Esophagus muscularis mucosa (tissue), 4 donors: ENCODE results near the gene ASB15. TPM values are rescaled to one million over a fixed set of nuclear protein-coding genes. Genes with fewer than 3 reads are reported as not detected.

Experiments used
- DNase-seq: peaks from one replicate; pipeline ENCODE4 v3.0.0-alpha.2; 2017; ENCODE audit errors: extremely low spot score
- H3K27ac ChIP-seq, 4 donors: fragments of 200-600 bp; sonication (generic); replicated peaks in 1 of 4; 1 replicate in 3 of 4; 2 replicates in 1 of 4; pipeline ENCODE4 v1.5.1; 2016 to 2019; ENCODE audit warnings: mild to moderate bottlenecking in 1 of 4
- H3K27me3 ChIP-seq, 4 donors: fragments of 200-600 bp; sonication (generic); one replicate each; pipeline versions ENCODE4 v1.5.1 to v1.6.0; 2016 to 2019
- H3K36me3 ChIP-seq, 4 donors: fragments of 200-600 bp; sonication (generic); one replicate each; pipeline ENCODE4 v1.5.1; 2016 to 2019
- H3K4me1 ChIP-seq, 4 donors: fragments of 200-600 bp; sonication (generic); one replicate each; pipeline ENCODE4 v1.5.1; 2016 to 2019
- H3K4me3 ChIP-seq, 4 donors: fragments of 200-600 bp; sonication (generic); 1 replicate in 2 of 4; 2 replicates in 2 of 4; pipeline ENCODE4 v1.5.1; 2016 to 2019; ENCODE audit warnings: mild to moderate bottlenecking in 4 of 4, moderate library complexity in 1 of 4
- H3K9me3 ChIP-seq, 4 donors: fragments of 200-600 bp; sonication (generic); 1 replicate in 3 of 4; 2 replicates in 1 of 4; pipeline ENCODE4 v1.5.1; 2016 to 2019
- CTCF ChIP-seq, 3 experiments: fragments of 200-600 bp in 2 of 3; fragments of 450-650 bp in 1 of 3; sonication (generic) in 2 of 3; IDR thresholded peaks; one replicate each; pipeline ENCODE4 v1.5.1; 2017 to 2019; ENCODE audit warnings: antibody characterized with exemption in 3 of 3, mild to moderate bottlenecking in 2 of 3, moderate library complexity in 1 of 3
- EP300 ChIP-seq: sonication (generic); formaldehyde crosslinking; IDR thresholded peaks from one replicate; pipeline ENCODE4 v1.6.1; 2017; ENCODE audit warnings: antibody characterized with exemption
- POLR2A ChIP-seq: fragments of 450-650 bp; IDR thresholded peaks from one replicate; pipeline ENCODE4 v1.6.1; 2017; ENCODE audit warnings: antibody characterized with exemption, moderate library complexity, mild to moderate bottlenecking, low read depth
- POLR2AphosphoS5 ChIP-seq, 2 donors: sonication (generic); formaldehyde crosslinking; IDR thresholded peaks; one replicate each; pipeline ENCODE4 v1.6.1; 2017; ENCODE audit warnings: antibody characterized with exemption in 2 of 2
- WGBS: methylation state at CpG from one replicate; pipeline ENCODE4 v1.1.5; 2018; 5-methylcytosine and 5-hydroxymethylcytosine counted together
- intact Hi-C: fragments of 100-400 bp; cut with DNase I; formaldehyde crosslinking; loops from one replicate; pipeline ENCODE4 v1.15.1; 2023
- total RNA-seq, 4 donors: library from RNA; depleted of rRNA; stranded (reverse); fragments of >200 nt; gene quantifications; one replicate each; pipeline versions ENCODE4 v1.1.0 to v1.2.1, GENCODE V29; 2016

The ASB15 gene
- total RNA-seq, 4 donors from 2014 or later: not detected

GRCh38 chr7:123635551-123636359, 34.1 kb downstream of the ASB15 start:
- WGBS: 55% methylated on average over 4 of the region's 4 CpGs
- Histone ChIP-seq H3K27ac (no peak overlapping the region), H3K4me1 (peaks cover 0 to 7% (median 0%) of the 10 kb centered on the region in 4 donors), H3K36me3 (no peaks in the 10 kb centered on the region), H3K4me3 (no peak overlapping the region), H3K27me3 (peaks cover 0 to 4% (median 0%) of the 10 kb centered on the region in 4 donors), H3K9me3 (no peaks in the 10 kb centered on the region)
- TF ChIP-seq CTCF (IDR thresholded peaks at IDR 0.05) (peak; percentile 26 to 41 (median 34)), EP300 (no peak)
- intact Hi-C loops: loop anchor here (10.0 kb wide), 1 partner anchor 229 kb away; no protein-coding TSS in a partner anchor
- DNase-seq: no peak

- Histone ChIP-seq H3K4me1 (peaks cover 0 to 7% (median 0%) of the 10 kb centered on the region in 4 donors), H3K9me3 (no peaks in the 10 kb centered on the region), H3K27ac (no peak overlapping the region), H3K36me3 (no peaks in the 10 kb centered on the region), H3K27me3 (no peaks in the 10 kb centered on the region), H3K4me3 (no peak overlapping the region)
- DNase-seq: no peak
- no peak for TF ChIP-seq POLR2AphosphoS5 (IDR thresholded peaks at IDR 0.05)
- intact Hi-C loops: loop anchor here (10.0 kb wide), 1 partner anchor 228 kb away; no protein-coding TSS in a partner anchor
- 74% methylated on average over 3 of the region's 3 CpGs for WGBS
Observed at GRCh38 chr7:123637203-123637602, 35.6 kb downstream of the ASB15 start.

DNA sequence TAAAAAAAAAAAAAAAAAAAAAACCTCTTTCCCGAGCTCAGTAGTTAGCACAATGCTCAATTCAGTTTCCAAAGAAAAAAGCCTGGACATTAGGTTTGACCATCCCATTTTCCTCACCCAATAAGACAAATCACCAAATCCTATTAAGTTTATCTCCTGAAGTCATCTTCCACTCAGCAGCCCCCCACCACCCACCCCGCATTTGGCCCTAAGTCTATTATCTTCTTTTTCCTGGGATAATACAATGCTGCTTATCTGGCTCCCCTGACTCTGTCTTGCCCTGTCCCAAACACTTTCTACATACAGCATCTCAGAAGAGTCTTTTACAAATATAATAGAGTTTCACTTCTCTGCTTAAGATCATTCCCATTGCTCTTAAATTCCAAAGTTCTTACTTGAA, 36.3 kb downstream of the ASB15 start:
- TF ChIP-seq POLR2A: no peak
- no peak for TF ChIP-seq POLR2AphosphoS5 (IDR thresholded peaks at IDR 0.05)
- no peak for TF ChIP-seq CTCF (IDR thresholded peaks at IDR 0.05)
- DNase-seq: no peak
- H3K36me3 ChIP-seq: no peaks in the 10 kb centered on the region
- intact Hi-C loops: loop anchor here (10.0 kb wide), 1 partner anchor 227 kb away; no protein-coding TSS in a partner anchor
- no peaks in the 10 kb centered on the region for H3K27me3 ChIP-seq
- no peak overlapping the region for H3K27ac ChIP-seq
- 89% methylated on average over 2 of the region's 2 CpGs for WGBS
- H3K4me1 ChIP-seq: peaks cover 0 to 13% (median 0%) of the 10 kb centered on the region in 4 donors
- no peak overlapping the region for H3K4me3 ChIP-seq
- H3K9me3 ChIP-seq: no peaks in the 10 kb centered on the region

DNA sequence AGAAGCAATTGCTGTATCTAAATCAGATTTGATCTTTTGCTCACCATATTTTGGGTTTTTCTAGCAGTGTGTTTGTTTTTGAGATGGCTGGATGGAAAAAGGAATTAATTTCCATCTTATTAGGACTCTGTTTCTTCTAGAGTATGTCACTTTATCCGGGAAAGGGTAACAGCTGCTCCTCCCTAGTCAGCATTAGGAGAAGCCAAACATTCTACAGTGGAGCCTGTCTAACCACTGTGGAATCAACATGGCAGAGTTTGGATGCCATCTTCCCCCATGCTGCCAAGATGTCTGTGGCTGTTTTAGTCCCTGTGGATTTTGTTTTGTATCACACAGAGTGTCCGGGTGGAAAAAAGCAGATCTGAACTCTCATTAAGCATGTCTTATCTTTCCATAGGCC, 38.0 kb downstream of the ASB15 start:
- Histone ChIP-seq H3K9me3 (no peaks in the 10 kb centered on the region), H3K4me3 (no peak overlapping the region), H3K36me3 (no peaks in the 10 kb centered on the region), H3K4me1 (peaks cover 7 to 14% (median 12%) of the 10 kb centered on the region in 4 donors), H3K27me3 (no peaks in the 10 kb centered on the region), H3K27ac (no peak overlapping the region)
- WGBS: 89% methylated on average over 2 of the region's 2 CpGs
- DNase-seq: no peak
- intact Hi-C loops: loop anchor here (10.0 kb wide), 1 partner anchor 225 kb away; no protein-coding TSS in a partner anchor
- no peak for TF ChIP-seq POLR2AphosphoS5 (IDR thresholded peaks at IDR 0.05)
- TF ChIP-seq CTCF (IDR thresholded peaks at IDR 0.05): no peak
- no peak for TF ChIP-seq EP300
- TF ChIP-seq POLR2A: no peak

DNA sequence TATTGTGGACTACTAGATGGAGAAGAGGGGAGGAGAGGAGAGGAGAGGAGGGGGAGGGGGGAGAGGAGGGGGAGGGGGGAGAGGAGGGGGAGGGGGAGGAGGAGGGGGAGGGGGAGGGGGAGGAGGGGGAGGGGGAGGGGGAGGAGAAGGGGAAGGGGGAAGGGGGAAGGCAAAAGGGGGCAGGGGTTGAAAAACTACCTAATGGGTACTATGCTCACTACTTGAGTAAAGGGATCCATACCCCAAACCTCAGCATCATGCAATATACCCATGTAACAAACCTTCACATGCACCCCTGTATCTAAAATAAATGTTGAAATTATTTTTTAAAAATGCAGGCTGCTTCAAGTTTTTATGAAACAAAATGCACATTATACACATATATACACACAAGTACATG, 39.0 kb downstream of the ASB15 start:
- H3K36me3 ChIP-seq: no peaks in the 10 kb centered on the region
- intact Hi-C loops: no loop called here
- no peaks in the 10 kb centered on the region for H3K27me3 ChIP-seq
- no peak for DNase-seq
- H3K4me1 ChIP-seq: peaks cover 7 to 14% (median 13%) of the 10 kb centered on the region in 4 donors
- no peak overlapping the region for H3K27ac ChIP-seq
- no peak overlapping the region for H3K4me3 ChIP-seq
- H3K9me3 ChIP-seq: no peaks in the 10 kb centered on the region
- TF ChIP-seq EP300 (no peak), CTCF (IDR thresholded peaks at IDR 0.05) (no peak), POLR2A (no peak), POLR2AphosphoS5 (IDR thresholded peaks at IDR 0.05) (no peak)
